Suppressor macrophage (primary cell): ENCODE measurements around the gene COPZ1.
"Not testable (repeated sequence)": the region's sequence is repeated elsewhere in the genome, so short reads cannot be mapped to it uniquely, and the experiment has no call there.

Experiments used
- DNase-seq, 4 experiments: peaks; one replicate each; pipeline ENCODE4 v3.0.0-alpha.2; 2020 to 2022
- total RNA-seq, 17 experiments: gene quantifications; one replicate each; lab custom pipeline; 2026; ENCODE audit warnings: mixed read lengths in 6 of 17, inconsistent platforms in 3 of 17; lab: John Stamatoyannopoulos, UW

The COPZ1 gene
- total RNA-seq: 57.6 to 130 (median 96.7) reads per million in 17 experiments

- peak; percentile 95 to 99 (median 98) for DNase-seq
Measured at GRCh38 chr12:54324617-54325441, at the start of gene COPZ1. Gene COPZ1, plus strand, starts transcription at chr12:54325131. Its CDS starts 33 bp downstream, at chr12:54325164.

- DNase-seq: no peak
Measured at GRCh38 chr12:54276368-54276767, 48.6 kb upstream of the COPZ1 start.

- DNase-seq: peak; percentile 51 to 66 (median 53)
Measured at GRCh38 chr12:54277823-54278276, 47.1 kb upstream of the COPZ1 start.

GRCh38 chr12:54279227-54279631 is 45.7 kb upstream of the COPZ1 start:
- no peak for DNase-seq

- DNase-seq: peak; percentile 98 to 100 (median 100)
Measured at GRCh38 chr12:54279632-54280467, 45.1 kb upstream of the COPZ1 start, which contains the start of gene CBX5. Gene CBX5, minus strand, starts transcription at chr12:54280122. Its CDS starts 22,472 bp downstream, at chr12:54257650.

GRCh38 chr12:54280468-54281260 is 44.3 kb upstream of the COPZ1 start, which contains the start of gene HNRNPA1:
Gene HNRNPA1, plus strand, starts transcription at chr12:54280726. Its CDS starts 82 bp downstream, at chr12:54280808.
- DNase-seq: peak; percentile 97 to 100 (median 98)

- not testable (repeated sequence) for DNase-seq
Measured at GRCh38 chr12:54281261-54281638, 43.7 kb upstream of the COPZ1 start.

GRCh38 chr12:54281694-54282093 is 43.2 kb upstream of the COPZ1 start:
- not testable (repeated sequence) for DNase-seq

GRCh38 chr12:54282949-54283593 is 41.9 kb upstream of the COPZ1 start:
- DNase-seq: peak in 1 of 4 experiments; percentile 39

- not testable (repeated sequence) for DNase-seq
Measured at GRCh38 chr12:54284070-54284780, 40.7 kb upstream of the COPZ1 start.

GRCh38 chr12:54285150-54286041 is 39.5 kb upstream of the COPZ1 start:
- DNase-seq: no peak

GRCh38 chr12:54286042-54287030 is 38.6 kb upstream of the COPZ1 start:
- DNase-seq: no peak

GRCh38 chr12:54287261-54288157 is 37.4 kb upstream of the COPZ1 start:
- no peak for DNase-seq

- DNase-seq: no peak
Measured at GRCh38 chr12:54292083-54292930, 32.6 kb upstream of the COPZ1 start.

- no peak for DNase-seq
Measured at GRCh38 chr12:54292931-54293241, 32.0 kb upstream of the COPZ1 start.

GRCh38 chr12:54294152-54294952 is 30.6 kb upstream of the COPZ1 start:
- peak; percentile 79 to 86 (median 82) for DNase-seq
